Suppressor macrophage treated with lipopolysaccharide for 4 hours (primary cell): ENCODE results near the gene RBKS.
"Not testable (repeated sequence)": the region's sequence is repeated elsewhere in the genome, so short reads cannot be mapped to it uniquely, and the experiment has no call there.

Experiments used
- DNase-seq: peaks from one replicate; pipeline ENCODE4 v3.0.0-alpha.2; 2020

RBKS gene

DNA sequence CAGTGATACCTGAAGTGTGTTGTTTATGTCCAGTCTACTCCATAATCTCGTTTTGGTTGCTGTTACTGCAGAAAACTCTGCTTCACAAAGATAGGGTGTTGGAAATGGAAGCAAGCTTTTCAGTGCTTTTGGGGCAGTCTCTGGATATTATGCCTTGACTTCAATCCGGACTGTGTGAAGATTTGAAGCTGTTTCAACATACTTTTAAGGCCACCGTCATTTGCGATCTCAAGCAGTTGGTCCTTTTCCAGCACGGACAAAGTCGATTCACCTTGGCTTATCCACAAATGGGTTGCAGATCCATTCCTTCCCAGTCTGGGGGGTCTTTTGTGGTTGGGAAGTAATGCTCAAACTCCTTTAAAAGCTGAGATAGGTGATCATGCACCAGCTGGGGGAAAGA is 20.4 kb downstream of the RBKS start:
- DNase-seq: no peak

- no peak for DNase-seq
Measured at GRCh38 chr2:27866237-27866636, 23.9 kb downstream of the RBKS start.

DNA sequence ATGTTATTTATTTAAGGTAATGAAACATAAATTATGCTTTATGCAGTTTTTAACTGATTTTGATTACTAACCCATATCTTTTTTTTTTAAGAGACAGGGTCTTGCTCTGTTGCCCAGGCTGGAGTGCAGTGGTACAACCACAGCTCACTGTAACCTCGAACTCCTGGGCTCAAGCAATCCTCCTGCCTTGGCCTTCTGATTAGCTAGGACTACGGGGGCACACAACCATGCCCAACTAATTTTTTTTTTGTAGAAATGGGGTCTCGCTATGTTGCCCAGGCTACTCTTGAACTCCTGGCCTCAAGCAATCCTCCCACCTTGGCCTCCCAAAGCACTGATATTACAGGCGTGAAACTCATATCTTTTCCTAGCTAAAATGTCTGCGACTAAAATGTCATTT is 26.2 kb downstream of the RBKS start:
- not testable (repeated sequence) for DNase-seq

GRCh38 chr2:27863146-27863545 is 27.0 kb downstream of the RBKS start:
- DNase-seq: no peak

DNA sequence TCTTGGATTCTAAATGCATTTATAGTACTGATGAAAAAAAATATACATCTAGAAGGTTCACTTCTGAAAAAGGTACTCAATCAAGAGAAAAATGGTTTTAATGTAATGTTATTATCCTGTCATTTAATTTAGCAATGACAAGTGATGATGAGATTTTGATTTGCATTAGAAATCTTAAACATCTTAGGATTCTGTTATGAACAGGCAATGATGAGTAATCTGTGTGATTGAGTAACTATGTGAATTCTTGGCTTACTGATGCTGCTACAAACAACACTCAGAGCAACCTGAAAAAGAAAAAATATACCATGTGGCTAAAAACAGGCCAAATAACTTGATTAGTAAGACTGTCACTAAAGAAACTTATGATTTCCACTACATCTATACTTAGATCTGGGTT is 30.1 kb downstream of the RBKS start:
- DNase-seq: peak; percentile 77

GRCh38 chr2:27857417-27858172 is 32.6 kb downstream of the RBKS start:
- DNase-seq: no peak

GRCh38 chr2:27856956-27857355 is 33.2 kb downstream of the RBKS start:
- DNase-seq: no peak

GRCh38 chr2:27856386-27856785 is 33.8 kb downstream of the RBKS start:
- DNase-seq: no peak

DNA sequence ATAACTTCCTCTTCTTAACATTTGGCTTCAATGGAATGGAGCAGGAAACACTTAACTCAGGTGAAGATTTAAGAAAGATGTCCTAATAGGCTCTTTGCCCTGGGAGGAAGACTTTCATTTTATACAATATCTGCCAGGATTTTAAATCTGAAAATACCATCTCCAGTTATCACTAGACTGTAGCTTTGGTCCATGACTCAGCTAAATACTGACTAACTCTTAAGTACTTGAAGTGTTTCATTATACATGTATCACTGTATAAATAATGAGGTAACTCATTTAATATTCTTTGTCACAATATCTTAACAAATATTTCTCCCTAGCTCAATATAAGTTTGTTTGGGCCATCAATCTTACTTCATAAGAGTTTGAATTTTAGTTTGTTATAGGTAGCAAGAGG is 34.7 kb downstream of the RBKS start:
- DNase-seq: peak; percentile 19

DNA sequence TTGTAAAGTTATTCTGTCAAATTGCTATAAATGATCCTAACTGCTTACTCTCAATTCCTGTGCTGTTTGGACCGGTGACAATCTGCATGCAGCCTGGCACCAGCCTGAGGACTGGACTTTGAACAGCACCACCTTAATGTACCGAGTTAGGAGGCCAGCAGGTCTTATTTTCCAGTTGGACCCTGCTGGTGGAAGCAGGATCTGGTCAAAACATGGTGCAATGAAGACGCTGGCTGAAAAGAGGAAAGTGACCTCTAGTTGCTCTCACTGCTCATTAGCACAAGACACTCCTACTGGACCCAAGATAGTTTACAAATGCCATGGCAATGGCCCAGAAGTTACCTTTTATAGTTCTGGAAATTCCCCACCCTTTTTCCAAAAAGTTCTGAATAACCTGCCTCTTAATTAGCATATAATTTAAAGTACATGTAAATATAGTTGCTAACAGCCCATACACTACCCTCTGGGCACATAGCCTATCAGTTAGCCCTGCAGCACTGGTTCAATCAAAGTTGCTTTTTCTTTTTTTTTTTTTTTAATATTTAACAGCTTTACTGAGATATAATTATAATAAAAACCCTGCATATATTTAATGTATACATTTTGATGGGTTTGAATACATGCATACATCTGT is 35.8 kb downstream of the RBKS start:
- peak; percentile 41 for DNase-seq

- no peak for DNase-seq
Measured at GRCh38 chr2:27852691-27853090, 37.5 kb downstream of the RBKS start.

DNA sequence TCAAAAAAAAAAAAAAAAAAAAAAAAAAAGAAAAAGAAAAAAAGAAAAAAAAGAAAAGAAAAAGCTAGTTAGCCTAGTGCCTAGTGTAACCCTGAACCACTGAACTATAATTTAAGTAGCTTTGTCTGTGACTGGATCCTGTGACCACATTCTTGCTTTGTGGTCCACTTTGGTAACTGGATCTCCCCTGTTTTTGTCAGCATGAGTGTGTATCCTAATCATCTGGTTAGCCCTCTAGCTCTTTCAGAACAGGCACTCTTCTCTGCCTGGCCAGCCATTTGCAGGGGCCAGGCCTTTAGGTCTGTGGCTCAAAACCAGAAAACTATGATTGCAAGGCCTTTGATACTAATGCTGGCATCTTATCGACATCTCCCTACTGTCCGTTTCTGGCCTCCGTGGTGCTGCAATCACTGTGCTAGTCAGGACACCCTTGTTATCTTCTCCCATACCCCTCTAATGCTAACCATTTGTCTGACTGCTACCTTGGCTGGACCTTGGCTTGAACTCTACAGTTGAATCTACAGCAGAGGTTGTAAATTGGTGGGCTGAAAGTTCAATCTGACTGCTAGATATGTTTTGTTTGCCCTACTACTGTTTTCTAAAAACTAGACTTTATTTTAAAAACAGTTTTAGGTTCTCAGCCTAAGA is 40.5 kb downstream of the RBKS start:
- DNase-seq: no peak

DNA sequence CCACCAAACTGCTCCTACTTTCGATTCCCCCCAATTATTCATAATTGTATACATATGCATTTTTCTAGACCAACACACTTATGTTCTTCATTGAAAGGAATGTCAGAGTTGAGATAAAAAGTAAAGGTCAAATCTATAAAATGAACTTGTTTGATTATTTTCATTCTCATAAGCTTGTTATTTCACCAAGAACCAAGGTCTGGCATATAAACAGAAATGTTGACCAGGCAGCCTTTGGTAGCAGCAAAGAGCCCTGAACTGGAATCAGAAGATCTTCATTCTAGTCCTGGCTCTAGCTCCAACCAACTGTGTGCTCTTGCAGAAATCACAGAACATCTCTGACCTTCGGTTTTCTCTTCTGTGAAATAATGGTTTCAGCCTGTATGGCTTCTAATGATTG is 42.9 kb downstream of the RBKS start:
- DNase-seq: no peak

- no peak for DNase-seq
Measured at GRCh38 chr2:27844821-27845255, 45.3 kb downstream of the RBKS start.

DNA sequence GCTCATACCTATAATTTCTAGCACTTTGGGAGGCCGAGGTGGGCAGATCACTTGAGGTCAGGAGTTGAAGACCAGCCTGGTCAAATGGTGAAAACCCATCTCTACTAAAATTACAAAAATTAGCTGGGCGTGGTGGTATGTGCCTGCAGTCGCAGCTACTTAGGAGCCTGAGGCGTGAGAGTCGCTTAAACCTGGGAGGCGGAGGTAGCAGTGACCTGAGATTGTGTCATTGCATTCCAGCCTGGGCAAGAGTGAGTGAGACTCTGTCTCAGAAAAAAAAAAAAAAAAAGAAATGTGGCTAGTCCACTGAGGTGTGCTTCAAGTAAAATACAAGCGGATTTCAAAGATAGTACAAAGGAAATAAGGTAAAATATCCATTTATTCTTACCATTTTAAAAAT is 46.2 kb downstream of the RBKS start:
- no peak for DNase-seq

DNA sequence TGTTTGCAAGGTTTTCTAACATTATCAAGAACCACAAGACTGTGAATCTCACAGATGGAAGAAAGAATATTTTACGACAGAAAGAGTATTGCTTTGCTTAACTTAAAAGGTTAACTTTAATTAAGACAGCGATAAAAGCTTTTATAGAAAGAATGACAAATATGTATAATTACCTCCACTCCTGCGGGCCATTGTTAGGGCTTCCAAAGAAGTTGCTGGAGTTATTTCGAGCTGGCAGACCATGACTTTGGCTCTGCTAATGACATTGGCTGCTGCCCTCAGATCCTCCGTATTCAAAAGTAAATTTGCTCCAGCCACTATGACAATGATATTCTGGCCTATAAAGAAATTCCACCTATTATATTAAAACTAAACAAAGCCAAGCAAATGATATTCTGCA is 47.3 kb downstream of the RBKS start:
- no peak for DNase-seq

DNA sequence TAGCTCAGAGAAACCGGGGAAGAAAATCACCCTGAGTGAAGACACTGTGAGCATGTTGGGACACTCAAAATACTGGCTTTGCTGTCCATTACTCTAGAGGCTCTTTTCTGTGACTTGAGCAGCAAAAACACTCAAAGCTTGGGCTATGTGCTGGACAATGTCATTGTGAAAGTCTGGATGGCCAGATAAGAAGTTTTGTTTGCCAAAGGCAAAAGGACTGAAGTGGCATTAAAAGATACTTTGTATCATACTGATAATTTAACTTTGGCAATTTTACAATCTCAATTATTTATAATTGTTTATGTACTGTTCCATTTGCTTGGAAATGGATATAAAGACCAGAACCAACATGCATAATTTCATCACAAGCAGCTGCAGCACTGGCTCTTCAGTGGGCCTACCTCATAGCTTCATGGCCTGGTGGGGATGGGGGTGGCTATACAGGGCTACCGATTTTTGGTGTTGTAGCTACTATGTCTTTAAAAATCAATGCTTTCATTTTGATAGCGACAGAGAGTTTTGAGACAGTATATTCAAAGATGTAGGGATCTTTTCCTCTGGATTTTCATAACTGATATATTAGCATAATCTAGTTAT is 51.1 kb downstream of the RBKS start:
- DNase-seq: no peak

DNA sequence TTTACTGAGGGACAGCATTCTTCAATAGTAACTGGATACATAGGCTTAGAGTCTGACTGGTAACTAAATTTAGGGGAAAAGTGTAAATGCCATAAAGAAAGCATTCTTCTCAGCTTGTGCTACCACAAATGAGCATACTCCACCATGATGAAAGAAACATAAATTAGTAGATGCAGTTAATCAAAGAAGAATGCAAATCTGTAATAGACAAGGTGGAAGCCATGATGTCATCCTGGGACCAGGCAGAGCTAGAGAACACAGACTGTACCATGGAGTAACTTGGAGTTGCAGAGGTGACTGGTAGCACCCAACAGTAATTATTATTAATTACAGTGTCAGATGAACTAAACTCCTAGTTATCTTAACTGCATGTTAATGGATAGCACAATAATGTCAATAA is 51.7 kb downstream of the RBKS start:
- no peak for DNase-seq

- no peak for DNase-seq
Measured at GRCh38 chr2:27833931-27834330, 56.3 kb downstream of the RBKS start.

GRCh38 chr2:27832396-27832795 is 57.8 kb downstream of the RBKS start:
- DNase-seq: peak; percentile 71

DNA sequence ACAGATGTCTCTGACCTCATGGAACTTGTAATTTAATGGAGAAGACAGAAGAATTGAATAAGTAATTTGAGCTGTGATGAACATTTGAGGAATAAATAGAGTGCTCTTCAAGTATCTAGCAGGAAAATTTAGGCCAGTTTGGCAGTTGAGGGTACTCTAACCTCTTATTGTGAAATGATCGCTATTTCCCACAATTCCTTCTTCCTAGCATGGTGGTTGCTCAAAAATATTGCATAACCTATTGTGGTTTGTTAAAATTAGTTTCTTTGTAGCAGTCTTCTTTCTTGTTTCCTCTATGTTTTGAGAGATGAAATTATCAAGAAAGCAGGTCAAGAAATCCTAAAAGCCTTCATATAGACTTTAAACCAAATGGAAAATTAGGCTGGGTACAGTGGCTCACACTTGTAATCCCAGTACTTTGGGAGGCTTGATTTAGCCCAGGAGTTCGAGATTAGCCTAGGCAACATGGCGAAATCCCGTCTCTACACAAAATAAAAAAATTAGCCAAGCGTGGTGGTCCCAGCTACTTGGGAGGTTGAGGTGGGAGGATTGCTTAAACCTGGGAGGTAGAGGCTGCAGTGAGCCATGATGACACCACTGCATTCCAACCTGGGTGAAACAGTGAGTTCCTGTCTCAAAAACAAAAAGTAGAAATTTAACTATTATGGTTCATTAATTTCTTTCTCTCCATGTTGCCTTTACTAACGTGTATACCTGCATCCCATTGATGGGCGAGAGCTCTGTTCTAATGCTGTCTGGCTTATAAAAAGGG is 58.7 kb downstream of the RBKS start:
- DNase-seq: peak; percentile 67

DNA sequence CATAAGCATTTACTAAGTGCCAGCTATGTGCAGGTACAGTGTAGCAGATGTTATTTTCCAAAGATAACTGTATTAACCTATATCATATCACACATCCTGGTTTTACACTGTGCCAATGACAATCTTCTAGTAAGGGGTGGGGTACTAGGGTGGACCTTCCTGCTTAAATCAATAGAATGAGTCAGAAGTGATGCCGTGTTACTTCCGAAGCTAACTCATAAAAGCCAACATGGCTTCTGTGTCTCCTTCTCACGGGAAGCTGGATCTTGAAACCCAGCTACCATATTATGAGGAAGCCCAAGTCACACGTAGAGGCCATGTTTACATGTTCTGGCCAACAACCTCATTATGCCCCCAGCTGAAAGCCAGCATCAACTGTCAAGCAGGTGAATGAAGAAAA is 59.5 kb downstream of the RBKS start:
- DNase-seq: no peak

DNA sequence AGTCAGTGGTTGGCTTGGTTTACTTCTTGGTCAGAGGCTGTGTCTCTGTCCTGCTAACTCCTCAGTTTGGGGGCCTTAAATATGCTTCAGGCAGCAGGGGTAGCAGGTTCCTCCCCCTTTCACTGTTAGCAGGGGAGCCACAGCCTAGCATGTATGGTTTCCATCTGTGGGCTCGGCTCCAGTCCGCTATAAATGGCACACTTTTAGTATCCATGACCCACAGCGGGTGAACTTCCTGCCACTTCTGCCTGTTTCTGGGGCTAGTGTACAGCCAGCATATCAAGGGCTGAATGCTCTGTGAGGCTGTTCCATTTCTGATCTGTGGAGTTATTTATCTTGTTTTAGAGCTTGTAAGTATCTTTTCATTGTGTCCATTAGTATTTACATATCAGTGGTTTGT is 60.4 kb downstream of the RBKS start:
- no peak for DNase-seq
